Testis (tissue), 2 donors: ENCODE measurements around the gene SLC35D2.

ENCODE experiments used
- POLR2A ChIP-seq: fragments of 450-650 bp; IDR thresholded peaks from one replicate; pipeline ENCODE4 v1.6.1; 2017; ENCODE audit warnings: antibody characterized with exemption, mild to moderate bottlenecking, moderate library complexity
- TF ChIP-seq, protein P1 (sequence below), 3 experiments: fragments of 450-650 bp in 2 of 3; fragments of 200-600 bp in 1 of 3; sonication (generic) in 1 of 3; IDR thresholded peaks; one replicate each; pipeline ENCODE4 v1.5.1; 2016 to 2019; ENCODE audit warnings: antibody characterized with exemption in 3 of 3, mild to moderate bottlenecking in 2 of 3, moderate library complexity in 1 of 3

DNA sequence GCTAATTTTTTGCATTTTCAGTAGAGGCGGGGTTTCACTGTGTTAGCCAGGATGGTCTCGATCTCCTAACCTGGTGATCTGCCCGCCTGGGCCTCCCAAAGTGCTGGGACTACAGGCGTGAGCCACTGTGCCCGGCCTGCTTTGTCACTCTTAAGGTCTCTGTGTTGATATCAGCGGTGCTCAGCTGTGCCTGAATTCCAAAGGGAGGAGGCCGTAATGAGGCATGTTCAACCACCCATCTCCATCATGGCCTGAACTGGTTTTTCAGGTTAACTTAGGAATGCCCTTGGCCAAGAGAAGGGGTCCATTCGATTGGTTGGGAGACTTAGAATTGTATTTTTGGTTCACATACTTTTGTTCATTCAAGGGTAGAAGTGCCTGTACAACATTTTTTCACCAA lies 103.6 kb downstream of the SLC35D2 start:
- no peak for TF ChIP-seq POLR2A
- TF ChIP-seq, protein P1, sequence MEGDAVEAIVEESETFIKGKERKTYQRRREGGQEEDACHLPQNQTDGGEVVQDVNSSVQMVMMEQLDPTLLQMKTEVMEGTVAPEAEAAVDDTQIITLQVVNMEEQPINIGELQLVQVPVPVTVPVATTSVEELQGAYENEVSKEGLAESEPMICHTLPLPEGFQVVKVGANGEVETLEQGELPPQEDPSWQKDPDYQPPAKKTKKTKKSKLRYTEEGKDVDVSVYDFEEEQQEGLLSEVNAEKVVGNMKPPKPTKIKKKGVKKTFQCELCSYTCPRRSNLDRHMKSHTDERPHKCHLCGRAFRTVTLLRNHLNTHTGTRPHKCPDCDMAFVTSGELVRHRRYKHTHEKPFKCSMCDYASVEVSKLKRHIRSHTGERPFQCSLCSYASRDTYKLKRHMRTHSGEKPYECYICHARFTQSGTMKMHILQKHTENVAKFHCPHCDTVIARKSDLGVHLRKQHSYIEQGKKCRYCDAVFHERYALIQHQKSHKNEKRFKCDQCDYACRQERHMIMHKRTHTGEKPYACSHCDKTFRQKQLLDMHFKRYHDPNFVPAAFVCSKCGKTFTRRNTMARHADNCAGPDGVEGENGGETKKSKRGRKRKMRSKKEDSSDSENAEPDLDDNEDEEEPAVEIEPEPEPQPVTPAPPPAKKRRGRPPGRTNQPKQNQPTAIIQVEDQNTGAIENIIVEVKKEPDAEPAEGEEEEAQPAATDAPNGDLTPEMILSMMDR (IDR thresholded peaks at IDR 0.05): no peak
